Stomach (tissue), 4 donors: Measurements from ENCODE around the gene GALR3.

ENCODE experiments used
- EP300 ChIP-seq: sonication (generic); formaldehyde crosslinking; IDR thresholded peaks from one replicate; pipeline ENCODE4 v1.6.1; 2017; ENCODE audit warnings: antibody characterized with exemption
- POLR2A ChIP-seq, 4 donors: fragments of 450-650 bp; IDR thresholded peaks; one replicate each; pipeline ENCODE4 v1.6.1; 2016; ENCODE audit warnings: antibody characterized with exemption in 4 of 4, control low read depth in 2 of 4, mild to moderate bottlenecking in 1 of 4, moderate library complexity in 1 of 4
- POLR2AphosphoS5 ChIP-seq, 3 donors: sonication (generic); formaldehyde crosslinking; IDR thresholded peaks; one replicate each; pipeline ENCODE4 v1.6.1; 2016; ENCODE audit warnings: antibody characterized with exemption in 3 of 3
- TF ChIP-seq, protein P1 (sequence below), 7 experiments: fragments of 450-650 bp in 4 of 7; fragments of 200-600 bp in 3 of 7; sonication (generic) in 3 of 7; IDR thresholded peaks; one replicate each; pipeline ENCODE4 v1.5.1; 2016 to 2019; ENCODE audit warnings: antibody characterized with exemption in 7 of 7, control low read depth in 2 of 7, mild to moderate bottlenecking in 1 of 7

GRCh38 chr22:37846433-37846832 is 23.3 kb downstream of the GALR3 start:
- TF ChIP-seq, protein P1, sequence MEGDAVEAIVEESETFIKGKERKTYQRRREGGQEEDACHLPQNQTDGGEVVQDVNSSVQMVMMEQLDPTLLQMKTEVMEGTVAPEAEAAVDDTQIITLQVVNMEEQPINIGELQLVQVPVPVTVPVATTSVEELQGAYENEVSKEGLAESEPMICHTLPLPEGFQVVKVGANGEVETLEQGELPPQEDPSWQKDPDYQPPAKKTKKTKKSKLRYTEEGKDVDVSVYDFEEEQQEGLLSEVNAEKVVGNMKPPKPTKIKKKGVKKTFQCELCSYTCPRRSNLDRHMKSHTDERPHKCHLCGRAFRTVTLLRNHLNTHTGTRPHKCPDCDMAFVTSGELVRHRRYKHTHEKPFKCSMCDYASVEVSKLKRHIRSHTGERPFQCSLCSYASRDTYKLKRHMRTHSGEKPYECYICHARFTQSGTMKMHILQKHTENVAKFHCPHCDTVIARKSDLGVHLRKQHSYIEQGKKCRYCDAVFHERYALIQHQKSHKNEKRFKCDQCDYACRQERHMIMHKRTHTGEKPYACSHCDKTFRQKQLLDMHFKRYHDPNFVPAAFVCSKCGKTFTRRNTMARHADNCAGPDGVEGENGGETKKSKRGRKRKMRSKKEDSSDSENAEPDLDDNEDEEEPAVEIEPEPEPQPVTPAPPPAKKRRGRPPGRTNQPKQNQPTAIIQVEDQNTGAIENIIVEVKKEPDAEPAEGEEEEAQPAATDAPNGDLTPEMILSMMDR (IDR thresholded peaks at IDR 0.05) = no peak
- TF ChIP-seq POLR2A (IDR thresholded peaks at IDR 0.05) = no peak
- no peak for TF ChIP-seq POLR2AphosphoS5 (IDR thresholded peaks at IDR 0.05)
- TF ChIP-seq EP300 = no peak
